Trophoblast cell (in vitro differentiated cells and primary cell): ENCODE measurements around the gene ZNF747.

ENCODE experiments used
- DNase-seq, 2 donors: peaks; one replicate each; pipeline ENCODE4 v3.0.0-alpha.2; 2016
- H2AFZ ChIP-seq: 2 replicates; pipeline ENCODE4 v1.6.1; 2013; ENCODE audit warnings: low read length, moderate library complexity, mild to moderate bottlenecking; ENCODE audit not compliant: insufficient read depth, poor library complexity
- H2AK5ac ChIP-seq: 2 replicates; pipeline ENCODE4 v1.6.1; 2013; ENCODE audit warnings: mild to moderate bottlenecking, low read length
- H2BK120ac ChIP-seq: 2 replicates; pipeline ENCODE4 v1.6.1; 2013; ENCODE audit warnings: low read length, mild to moderate bottlenecking, moderate library complexity; ENCODE audit not compliant: insufficient read depth, poor library complexity
- H2BK12ac ChIP-seq: 2 replicates; pipeline ENCODE4 v1.6.1; 2013; ENCODE audit warnings: mild to moderate bottlenecking, low read length, moderate library complexity
- H2BK5ac ChIP-seq: 2 replicates; pipeline ENCODE4 v1.6.1; 2013; ENCODE audit warnings: low read length, low read depth, moderate library complexity, mild to moderate bottlenecking; ENCODE audit not compliant: poor library complexity
- H3K14ac ChIP-seq: 2 replicates; pipeline ENCODE4 v1.6.1; 2013; ENCODE audit warnings: mild to moderate bottlenecking, low read length
- H3K18ac ChIP-seq: 2 replicates; pipeline ENCODE4 v1.6.1; 2013; ENCODE audit warnings: mild to moderate bottlenecking, low read length
- H3K23ac ChIP-seq: 2 replicates; pipeline ENCODE4 v1.6.1; 2013; ENCODE audit warnings: low read length
- H3K27ac ChIP-seq: 2 replicates; pipeline ENCODE4 v1.5.1; 2013; ENCODE audit warnings: low read depth, mild to moderate bottlenecking, inconsistent platforms, low read length, moderate library complexity
- H3K27me3 ChIP-seq: 2 replicates; pipeline ENCODE4 v1.6.1; 2013; ENCODE audit warnings: inconsistent platforms, mild to moderate bottlenecking, low read length, moderate library complexity; ENCODE audit not compliant: insufficient read depth
- H3K36me3 ChIP-seq, 2 experiments: 1 replicate in 1 of 2; 2 replicates in 1 of 2; pipeline ENCODE4 v1.6.1; 2013; ENCODE audit warnings: low read length in 2 of 2, mild to moderate bottlenecking in 2 of 2, moderate library complexity in 1 of 2; ENCODE audit not compliant: insufficient read depth in 2 of 2, control insufficient read depth in 1 of 2
- H3K4ac ChIP-seq: 2 replicates; pipeline ENCODE4 v1.6.1; 2013; ENCODE audit warnings: low read depth, mild to moderate bottlenecking, low read length, moderate library complexity
- H3K4me1 ChIP-seq, 2 experiments: 1 replicate in 1 of 2; 2 replicates in 1 of 2; pipeline ENCODE4 v1.6.1; 2013; ENCODE audit warnings: low read length in 2 of 2, mild to moderate bottlenecking in 2 of 2, moderate library complexity in 1 of 2; ENCODE audit not compliant: insufficient read depth in 2 of 2, control insufficient read depth in 1 of 2
- H3K4me2 ChIP-seq: 2 replicates; pipeline ENCODE4 v1.6.1; 2013; ENCODE audit warnings: inconsistent platforms, mild to moderate bottlenecking, low read length, moderate library complexity
- H3K4me3 ChIP-seq: 2 replicates; pipeline ENCODE4 v1.5.1; 2013; ENCODE audit warnings: mild to moderate bottlenecking, low read depth, low read length, inconsistent platforms
- H3K79me1 ChIP-seq: one replicate; pipeline ENCODE4 v1.6.1; 2013; ENCODE audit warnings: low read length
- H3K79me2 ChIP-seq: 2 replicates; pipeline ENCODE4 v1.6.1; 2013; ENCODE audit warnings: low read length, mild to moderate bottlenecking; ENCODE audit not compliant: control insufficient read depth, insufficient read depth, poor library complexity
- H3K9ac ChIP-seq: 2 replicates; pipeline ENCODE4 v1.6.1; 2013; ENCODE audit warnings: mild to moderate bottlenecking, low read length
- H3K9me3 ChIP-seq: 2 replicates; pipeline ENCODE4 v1.6.1; 2013; ENCODE audit warnings: low read depth, mild to moderate bottlenecking, control low read depth, inconsistent platforms, low read length; ENCODE audit not compliant: insufficient read depth
- H4K12ac ChIP-seq: 2 replicates; pipeline ENCODE4 v1.6.1; 2013; ENCODE audit warnings: low read depth, mild to moderate bottlenecking, low read length, moderate library complexity
- H4K8ac ChIP-seq: 2 replicates; pipeline ENCODE4 v1.6.1; 2013; ENCODE audit warnings: low read depth, mild to moderate bottlenecking, low read length, moderate library complexity
- H4K91ac ChIP-seq: one replicate; pipeline ENCODE4 v1.6.1; 2013; ENCODE audit warnings: low read depth, mild to moderate bottlenecking, low read length, moderate library complexity
- WGBS: extraction: QIAGEN DNeasy Blood & Tissue Kit; methylation state at CpG from one replicate; pipeline ENCODE4 v1.1.7; 2013; ENCODE audit warnings: missing lambda C conversion rate; ENCODE audit not compliant: insufficient read length, insufficient coverage; ENCODE audit errors: extremely low coverage; 5-methylcytosine and 5-hydroxymethylcytosine counted together

Gene ZNF747

GRCh38 chr16:30491744-30492308 is 42.8 kb downstream of the ZNF747 start:
- no peaks in the 10 kb centered on the region for H3K36me3 ChIP-seq
- no CpG with 5 or more reads among the region's 6 CpGs for WGBS
- H3K23ac ChIP-seq, result no peak overlapping the region
- no peak overlapping the region for H2AK5ac ChIP-seq
- H4K12ac ChIP-seq, result no peak overlapping the region
- H3K18ac ChIP-seq, result no peak overlapping the region
- H3K9ac ChIP-seq, result no peak overlapping the region
- H3K4me3 ChIP-seq, result no peak overlapping the region
- H2AFZ ChIP-seq, result no peak overlapping the region
- no peak overlapping the region for H3K4me2 ChIP-seq
- no peak overlapping the region for H2BK12ac ChIP-seq
- H3K27ac ChIP-seq, result no peak overlapping the region
- no peaks in the 10 kb centered on the region for H3K9me3 ChIP-seq
- no peaks in the 10 kb centered on the region for H3K79me2 ChIP-seq
- no peak overlapping the region for H3K14ac ChIP-seq
- H2BK5ac ChIP-seq, result no peak overlapping the region
- no peak overlapping the region for H4K91ac ChIP-seq
- peak; percentile 73 to 78 for DNase-seq
- H3K4me1 ChIP-seq, result peaks cover 0 to 4% of the 10 kb centered on the region in 2 experiments
- H3K4ac ChIP-seq, result no peak overlapping the region
- H3K27me3 ChIP-seq, result no peaks in the 10 kb centered on the region
- no peak overlapping the region for H4K8ac ChIP-seq
- no peaks in the 10 kb centered on the region for H3K79me1 ChIP-seq
- no peak overlapping the region for H2BK120ac ChIP-seq

- no peak overlapping the region for H3K4me3 ChIP-seq
- no peak overlapping the region for H3K18ac ChIP-seq
- no peak for DNase-seq
- H3K79me1 ChIP-seq, result no peaks in the 10 kb centered on the region
- H3K9me3 ChIP-seq, result no peaks in the 10 kb centered on the region
- no peaks in the 10 kb centered on the region for H3K36me3 ChIP-seq
- H3K23ac ChIP-seq, result no peak overlapping the region
- no peak overlapping the region for H3K27ac ChIP-seq
- no peak overlapping the region for H4K91ac ChIP-seq
- no peak overlapping the region for H2AFZ ChIP-seq
- no peak overlapping the region for H2AK5ac ChIP-seq
- peaks cover 0 to 4% of the 10 kb centered on the region in 2 experiments for H3K4me1 ChIP-seq
- no peak overlapping the region for H2BK120ac ChIP-seq
- no peak overlapping the region for H3K9ac ChIP-seq
- no peaks in the 10 kb centered on the region for H3K27me3 ChIP-seq
- no peak overlapping the region for H3K14ac ChIP-seq
- no peak overlapping the region for H4K8ac ChIP-seq
- WGBS, result no CpG with 5 or more reads among the region's 4 CpGs
- H2BK12ac ChIP-seq, result no peak overlapping the region
- H4K12ac ChIP-seq, result no peak overlapping the region
- no peak overlapping the region for H3K4ac ChIP-seq
- no peak overlapping the region for H3K4me2 ChIP-seq
- no peaks in the 10 kb centered on the region for H3K79me2 ChIP-seq
- H2BK5ac ChIP-seq, result no peak overlapping the region
These were observed 43.4 kb downstream of the ZNF747 start for GRCh38 chr16:30491229-30491628.

GRCh38 chr16:30490210-30490609 is 44.4 kb downstream of the ZNF747 start:
- no peak overlapping the region for H2BK120ac ChIP-seq
- WGBS, result no CpG with 5 or more reads among the region's 6 CpGs
- no peaks in the 10 kb centered on the region for H3K79me2 ChIP-seq
- H4K12ac ChIP-seq, result no peak overlapping the region
- no peak overlapping the region for H2BK5ac ChIP-seq
- no peak overlapping the region for H2AK5ac ChIP-seq
- no peak overlapping the region for H2BK12ac ChIP-seq
- DNase-seq, result no peak
- H3K36me3 ChIP-seq, result no peaks in the 10 kb centered on the region
- H3K4me3 ChIP-seq, result no peak overlapping the region
- no peak overlapping the region for H3K9ac ChIP-seq
- H3K4me1 ChIP-seq, result peaks cover 0 to 4% of the 10 kb centered on the region in 2 experiments
- no peak overlapping the region for H3K14ac ChIP-seq
- H3K27me3 ChIP-seq, result no peaks in the 10 kb centered on the region
- no peak overlapping the region for H2AFZ ChIP-seq
- H3K79me1 ChIP-seq, result no peaks in the 10 kb centered on the region
- no peak overlapping the region for H3K27ac ChIP-seq
- no peak overlapping the region for H4K8ac ChIP-seq
- H3K4ac ChIP-seq, result no peak overlapping the region
- H3K18ac ChIP-seq, result no peak overlapping the region
- H4K91ac ChIP-seq, result no peak overlapping the region
- no peaks in the 10 kb centered on the region for H3K9me3 ChIP-seq
- no peak overlapping the region for H3K4me2 ChIP-seq
- no peak overlapping the region for H3K23ac ChIP-seq

GRCh38 chr16:30488764-30489605 is 45.7 kb downstream of the ZNF747 start:
- Histone ChIP-seq H3K4ac (no peak overlapping the region), H3K27me3 (no peaks in the 10 kb centered on the region), H2BK120ac (no peak overlapping the region), H3K4me1 (peaks cover 0 to 4% of the 10 kb centered on the region in 2 experiments), H3K79me2 (no peaks in the 10 kb centered on the region), H2BK12ac (no peak overlapping the region), H3K79me1 (no peaks in the 10 kb centered on the region), H3K4me2 (no peak overlapping the region), H3K9ac (no peak overlapping the region), H3K18ac (no peak overlapping the region), H2BK5ac (no peak overlapping the region), H3K9me3 (no peaks in the 10 kb centered on the region), H3K36me3 (no peaks in the 10 kb centered on the region), H4K91ac (no peak overlapping the region), H3K27ac (no peak overlapping the region), H3K23ac (no peak overlapping the region), H3K4me3 (no peak overlapping the region), H2AFZ (no peak overlapping the region), H3K14ac (no peak overlapping the region), H2AK5ac (no peak overlapping the region), H4K12ac (no peak overlapping the region), H4K8ac (no peak overlapping the region)
- peak; percentile 84 to 86 for DNase-seq
- WGBS, result no CpG with 5 or more reads among the region's 11 CpGs
